A549 (cell line): ENCODE results near the gene ALDH3B2. TPM values are rescaled to one million over a fixed set of nuclear protein-coding genes. Genes with fewer than 3 reads are reported as not detected.

Experiments used
- ATAC-seq, 2 experiments: fragments of 200-7000 bp in 1 of 2; fragments of >200 bp in 1 of 2; cut with Nextera tagmentation in 1 of 2; cut with Tn5 transposase in 1 of 2; 3 replicates each; pipeline versions ENCODE4 v1.8.0 to v1.9.1; 2018 to 2020; ENCODE audit warnings: mild to moderate bottlenecking in 1 of 2, moderate library complexity in 1 of 2
- CTCF ChIA-PET: fragments of 300-600 bp; sonication (Branson Sonifier 250); formaldehyde crosslinking; extraction: SDS; loops from one replicate; lab custom pipeline; 2021; ENCODE audit warnings: antibody characterized with exemption, inconsistent platforms; lab: Yijun Ruan, JAX
- POLR2A ChIA-PET: fragments of 350-600 bp; formaldehyde crosslinking; extraction: SDS; loops from one replicate; lab custom pipeline; 2021; ENCODE audit warnings: antibody characterized with exemption, inconsistent platforms; lab: Yijun Ruan, JAX
- DNase-seq, 2 experiments: peaks; one replicate each; pipeline versions ENCODE4 v3.0.0 to v3.0.0-alpha.2; 2011 to 2016; ENCODE audit warnings: low read depth in 1 of 2, low spot score in 1 of 2
- FAIRE-seq: peaks from 2 replicates; lab custom pipeline; 2011; peaks lifted over from hg19 to GRCh38; lab: Jason Lieb, UNC
- H3K27ac ChIP-seq, 2 experiments: fragments of >200 bp; sonication (Bioruptor Twin); formaldehyde crosslinking; 3 replicates each; pipeline ENCODE4 v1.5.1; 2016 to 2017
- H3K4me1 ChIP-seq: fragments of >200 bp; sonication (Bioruptor Twin); formaldehyde crosslinking; 3 replicates; pipeline ENCODE4 v1.6.1; 2016
- H3K4me2 ChIP-seq: fragments of >200 bp; sonication (Bioruptor Twin); formaldehyde crosslinking; 3 replicates; pipeline ENCODE4 v1.6.1; 2016
- H3K4me3 ChIP-seq: fragments of >200 bp; sonication (Bioruptor Twin); formaldehyde crosslinking; 3 replicates; pipeline ENCODE4 v1.5.1; 2016
- H3K9me3 ChIP-seq: fragments of >200 bp; sonication (Bioruptor Twin); formaldehyde crosslinking; 3 replicates; pipeline ENCODE4 v1.6.1; 2016
- ATOH8 ChIP-seq: fragments of 250-450 bp; sonication (Bioruptor Pico); IDR thresholded peaks from 2 replicates; pipeline ENCODE4 v1.5.0; 2020; ENCODE audit warnings: low read depth, mild to moderate bottlenecking, moderate library complexity
- EP300 ChIP-seq, 2 experiments: fragments of >200 bp; sonication (Bioruptor Twin); formaldehyde crosslinking; IDR thresholded peaks; 2 replicates in 1 of 2; 3 replicates in 1 of 2; pipeline ENCODE4 v1.6.1; 2016 to 2017
- HOXB13 ChIP-seq: fragments of 250-450 bp; sonication (Bioruptor Pico); IDR thresholded peaks from 2 replicates; pipeline ENCODE4 v1.5.0; 2020; ENCODE audit warnings: low read depth, mild to moderate bottlenecking, moderate library complexity
- HOXB5 ChIP-seq: fragments of 250-450 bp; sonication (Bioruptor Pico); IDR thresholded peaks from 2 replicates; pipeline ENCODE4 v1.5.0; 2020; ENCODE audit warnings: mild to moderate bottlenecking, moderate library complexity
- JUNB ChIP-seq: fragments of >200 bp; sonication (Bioruptor Twin); formaldehyde crosslinking; IDR thresholded peaks from 2 replicates; pipeline ENCODE4 v1.6.1; 2016
- MYC ChIP-seq: IDR thresholded peaks from 2 replicates; pipeline ENCODE4 v1.6.1; 2012; ENCODE audit warnings: mild to moderate bottlenecking, inconsistent platforms, low read length, improper control_type of control experiment, borderline replicate concordance
- POLR2A ChIP-seq: IDR thresholded peaks from 2 replicates; pipeline ENCODE4 v1.6.1; 2012; ENCODE audit warnings: mild to moderate bottlenecking, low read length
- POLR2AphosphoS2 ChIP-seq: conservative IDR thresholded peaks from 2 replicates; pipeline ENCODE4 v1.6.1; 2012; ENCODE audit warnings: low read length, improper control_type of control experiment, inconsistent platforms
- RAD21 ChIP-seq, 2 experiments: fragments of >200 bp in 1 of 2; sonication (Bioruptor Twin) in 1 of 2; formaldehyde crosslinking in 1 of 2; IDR thresholded peaks in 1 of 2; conservative IDR thresholded peaks in 1 of 2; 2 replicates in 1 of 2; 3 replicates in 1 of 2; pipeline ENCODE4 v1.6.1; 2012 to 2018; ENCODE audit warnings: inconsistent platforms in 1 of 2
- RARB ChIP-seq: fragments of 250-450 bp; sonication (Bioruptor Pico); IDR thresholded peaks from 2 replicates; pipeline ENCODE4 v1.8.0; 2021; ENCODE audit warnings: mild to moderate bottlenecking, moderate library complexity
- SMC3 ChIP-seq: fragments of >200 bp; sonication (Bioruptor Twin); formaldehyde crosslinking; IDR thresholded peaks from 3 replicates; pipeline ENCODE4 v1.6.1; 2018; ENCODE audit warnings: inconsistent platforms
- WGBS: methylation state at CpG from one replicate; pipeline ENCODE4 v1.1.6; 2017; ENCODE audit errors: missing lambda C conversion rate; 5-methylcytosine and 5-hydroxymethylcytosine counted together
- polyA plus RNA-seq, 4 experiments: library from polyadenylated mRNA; depleted of rRNA in 3 of 4; stranded (reverse); fragments of >200 nt; fragmentation: RNase III in 1 of 4; extraction: RNeasy Plus Mini Kit Qiagen cat#74134 plus additional on column Dnase treatment in 1 of 4; gene quantifications; 2 replicates in 3 of 4; 3 replicates in 1 of 4; pipeline ENCODE4 v1.2.3, GENCODE V29; 2011 to 2017
- TF ChIP-seq, protein P1 (sequence below): fragments of >200 bp; sonication (Bioruptor Twin); formaldehyde crosslinking; IDR thresholded peaks from 3 replicates; pipeline ENCODE4 v1.5.1; 2016
- TF ChIP-seq, protein P2 (sequence below): fragments of 200-600 bp; sonication (generic); IDR thresholded peaks from 2 replicates; pipeline ENCODE4 v1.6.1; 2016; ENCODE audit warnings: antibody characterized with exemption, mild to moderate bottlenecking, moderate library complexity

The ALDH3B2 gene
- polyA plus RNA-seq, 2 of the 4 experiments (the other 2 are of a cell fraction) = not detected

GRCh38 chr11:67615728-67616430 lies 58.5 kb downstream of the ALDH3B2 start:
- DNase-seq (no peak), FAIRE-seq (no peak), ATAC-seq (peak in 1 of 2 experiments; percentile 2; a peak in 1 of 6 replicates)
- no peaks in the 10 kb centered on the region for H3K4me1 ChIP-seq
- ChIA-PET CTCF (interaction anchor here (0.6 to 10.2 kb wide), 6 partner anchors 10 to 39 kb away, joined by 3 to 181 read pairs (median 11); partner anchors contain the start of genes GSTP1 and NUDT8), POLR2A (no interaction called here)
- no peak overlapping the region for H3K27ac ChIP-seq
- H3K9me3 ChIP-seq = no peaks in the 10 kb centered on the region
- no peak overlapping the region for H3K4me3 ChIP-seq
- WGBS = 84% methylated on average over 26 of the region's 34 CpGs
- no peak for TF ChIP-seq JUNB
- H3K4me2 ChIP-seq = no peak overlapping the region

- CTCF ChIA-PET = interaction anchor here (0.8 to 10.2 kb wide), 28 partner anchors 9 to 213 kb away, joined by 3 to 181 read pairs (median 4); partner anchors contain the start of genes GSTP1, NUDT8 and PPP1CA
- WGBS = 73% methylated on average over 13 of the region's 18 CpGs
- no peaks in the 10 kb centered on the region for H3K9me3 ChIP-seq
- H3K4me1 ChIP-seq = no peaks in the 10 kb centered on the region
- H3K4me2 ChIP-seq = no peak overlapping the region
- ATAC-seq = peak; percentile 72 to 90
- no peak for FAIRE-seq
- H3K27ac ChIP-seq = no peak overlapping the region
- DNase-seq = peak; percentile 55 to 71
- no peak overlapping the region for H3K4me3 ChIP-seq
- TF ChIP-seq RARB (CRISPR knock-in tag) (no peak), ATOH8 (CRISPR knock-in tag) (no peak), HOXB5 (no peak), SMC3 (peak; percentile 49; the same call in 2 of the 3 replicates), POLR2AphosphoS2 (no peak), MYC (no peak), EP300 (IDR thresholded peaks at IDR 0.05) (no peak), POLR2A (no peak), HOXB13 (CRISPR knock-in tag) (no peak), RAD21 (conservative IDR thresholded peaks at IDR 0.05 in 1 of 2, IDR thresholded peaks at IDR 0.05 in 1 of 2) (peak in 1 of 2 experiments; percentile 30; a peak in 3 of 5 replicates)
- TF ChIP-seq, protein P1, sequence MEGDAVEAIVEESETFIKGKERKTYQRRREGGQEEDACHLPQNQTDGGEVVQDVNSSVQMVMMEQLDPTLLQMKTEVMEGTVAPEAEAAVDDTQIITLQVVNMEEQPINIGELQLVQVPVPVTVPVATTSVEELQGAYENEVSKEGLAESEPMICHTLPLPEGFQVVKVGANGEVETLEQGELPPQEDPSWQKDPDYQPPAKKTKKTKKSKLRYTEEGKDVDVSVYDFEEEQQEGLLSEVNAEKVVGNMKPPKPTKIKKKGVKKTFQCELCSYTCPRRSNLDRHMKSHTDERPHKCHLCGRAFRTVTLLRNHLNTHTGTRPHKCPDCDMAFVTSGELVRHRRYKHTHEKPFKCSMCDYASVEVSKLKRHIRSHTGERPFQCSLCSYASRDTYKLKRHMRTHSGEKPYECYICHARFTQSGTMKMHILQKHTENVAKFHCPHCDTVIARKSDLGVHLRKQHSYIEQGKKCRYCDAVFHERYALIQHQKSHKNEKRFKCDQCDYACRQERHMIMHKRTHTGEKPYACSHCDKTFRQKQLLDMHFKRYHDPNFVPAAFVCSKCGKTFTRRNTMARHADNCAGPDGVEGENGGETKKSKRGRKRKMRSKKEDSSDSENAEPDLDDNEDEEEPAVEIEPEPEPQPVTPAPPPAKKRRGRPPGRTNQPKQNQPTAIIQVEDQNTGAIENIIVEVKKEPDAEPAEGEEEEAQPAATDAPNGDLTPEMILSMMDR = peak; percentile 55
- TF ChIP-seq, protein P2, sequence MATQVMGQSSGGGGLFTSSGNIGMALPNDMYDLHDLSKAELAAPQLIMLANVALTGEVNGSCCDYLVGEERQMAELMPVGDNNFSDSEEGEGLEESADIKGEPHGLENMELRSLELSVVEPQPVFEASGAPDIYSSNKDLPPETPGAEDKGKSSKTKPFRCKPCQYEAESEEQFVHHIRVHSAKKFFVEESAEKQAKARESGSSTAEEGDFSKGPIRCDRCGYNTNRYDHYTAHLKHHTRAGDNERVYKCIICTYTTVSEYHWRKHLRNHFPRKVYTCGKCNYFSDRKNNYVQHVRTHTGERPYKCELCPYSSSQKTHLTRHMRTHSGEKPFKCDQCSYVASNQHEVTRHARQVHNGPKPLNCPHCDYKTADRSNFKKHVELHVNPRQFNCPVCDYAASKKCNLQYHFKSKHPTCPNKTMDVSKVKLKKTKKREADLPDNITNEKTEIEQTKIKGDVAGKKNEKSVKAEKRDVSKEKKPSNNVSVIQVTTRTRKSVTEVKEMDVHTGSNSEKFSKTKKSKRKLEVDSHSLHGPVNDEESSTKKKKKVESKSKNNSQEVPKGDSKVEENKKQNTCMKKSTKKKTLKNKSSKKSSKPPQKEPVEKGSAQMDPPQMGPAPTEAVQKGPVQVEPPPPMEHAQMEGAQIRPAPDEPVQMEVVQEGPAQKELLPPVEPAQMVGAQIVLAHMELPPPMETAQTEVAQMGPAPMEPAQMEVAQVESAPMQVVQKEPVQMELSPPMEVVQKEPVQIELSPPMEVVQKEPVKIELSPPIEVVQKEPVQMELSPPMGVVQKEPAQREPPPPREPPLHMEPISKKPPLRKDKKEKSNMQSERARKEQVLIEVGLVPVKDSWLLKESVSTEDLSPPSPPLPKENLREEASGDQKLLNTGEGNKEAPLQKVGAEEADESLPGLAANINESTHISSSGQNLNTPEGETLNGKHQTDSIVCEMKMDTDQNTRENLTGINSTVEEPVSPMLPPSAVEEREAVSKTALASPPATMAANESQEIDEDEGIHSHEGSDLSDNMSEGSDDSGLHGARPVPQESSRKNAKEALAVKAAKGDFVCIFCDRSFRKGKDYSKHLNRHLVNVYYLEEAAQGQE = no peak
- POLR2A ChIA-PET = interaction anchor here (1.7 kb wide), 1 partner anchor 15 kb away, joined by 9 read pairs; the partner anchor contains the start of gene NUDT8
These were observed 59.4 kb downstream of the ALDH3B2 start for GRCh38 chr11:67614730-67615714.
